Mucosa of gallbladder (tissue), 1 donor: ENCODE results near the gene TRPC4AP. TPM values are rescaled to one million over a fixed set of nuclear protein-coding genes. Genes with fewer than 3 reads are reported as not detected.

Source experiments
- DNase-seq: peaks from one replicate; pipeline ENCODE4 v3.0.0-alpha.2; 2020; ENCODE audit warnings: low spot score
- total RNA-seq: library from RNA; stranded (reverse); gene quantifications from one replicate; pipeline ENCODE4 v1.2.1, GENCODE V29; 2021
- donor health status: DM: no; HTN: no; CAD: no.

TRPC4AP gene
- total RNA-seq, 1 donor from 2014 or later: 60.5 TPM

GRCh38 chr20:34987288-34988190, 105.1 kb downstream of the TRPC4AP start:
- no peak for DNase-seq

DNA sequence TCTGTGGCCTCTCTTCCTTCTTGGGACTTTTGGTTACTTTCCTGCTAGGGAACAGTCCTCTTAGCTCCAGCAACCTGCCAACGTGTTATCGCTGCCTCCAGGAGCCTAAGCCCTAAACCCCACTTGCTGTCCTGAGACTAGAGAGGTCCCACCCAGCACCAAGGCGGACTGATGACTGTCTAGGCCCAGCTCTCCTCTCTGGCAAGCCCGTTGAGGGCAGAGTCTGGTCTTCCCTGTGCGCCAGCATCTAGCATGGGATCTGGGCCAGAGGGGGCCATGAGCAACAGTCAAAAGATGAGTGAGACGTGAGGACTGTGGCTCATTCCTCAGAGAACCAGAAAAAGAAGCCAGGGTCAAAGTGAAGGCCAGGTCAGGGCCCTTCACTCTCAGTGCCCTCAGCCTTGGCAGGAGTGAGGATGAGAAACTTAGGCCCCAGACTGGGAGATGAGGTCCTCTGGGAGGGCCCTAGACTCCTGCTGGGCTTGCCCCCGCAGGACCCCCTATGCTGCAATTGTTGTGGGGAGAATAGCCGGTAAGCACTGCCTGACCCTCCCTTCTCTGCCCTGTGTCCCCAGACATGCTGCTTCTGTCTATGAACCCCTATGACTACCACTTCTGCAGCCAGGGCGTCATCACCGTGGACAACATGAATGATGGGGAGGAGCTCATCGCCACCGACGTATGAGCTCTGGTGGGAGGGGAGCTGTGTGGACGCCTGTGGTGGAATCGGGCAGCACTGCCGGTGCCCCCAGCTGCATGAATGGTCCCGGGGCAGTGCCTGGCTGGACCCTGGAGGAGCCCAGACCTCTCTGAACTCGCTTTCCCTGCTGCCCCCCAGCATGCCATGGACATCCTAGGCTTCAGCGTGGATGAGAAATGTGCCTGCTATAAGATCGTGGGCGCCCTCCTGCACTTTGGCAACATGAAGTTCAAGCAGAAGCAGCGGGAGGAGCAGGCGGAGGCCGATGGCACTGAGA, 106.0 kb downstream of the TRPC4AP start:
- DNase-seq: no peak

GRCh38 chr20:34985461-34986310, 106.9 kb downstream of the TRPC4AP start:
- DNase-seq: no peak

DNA sequence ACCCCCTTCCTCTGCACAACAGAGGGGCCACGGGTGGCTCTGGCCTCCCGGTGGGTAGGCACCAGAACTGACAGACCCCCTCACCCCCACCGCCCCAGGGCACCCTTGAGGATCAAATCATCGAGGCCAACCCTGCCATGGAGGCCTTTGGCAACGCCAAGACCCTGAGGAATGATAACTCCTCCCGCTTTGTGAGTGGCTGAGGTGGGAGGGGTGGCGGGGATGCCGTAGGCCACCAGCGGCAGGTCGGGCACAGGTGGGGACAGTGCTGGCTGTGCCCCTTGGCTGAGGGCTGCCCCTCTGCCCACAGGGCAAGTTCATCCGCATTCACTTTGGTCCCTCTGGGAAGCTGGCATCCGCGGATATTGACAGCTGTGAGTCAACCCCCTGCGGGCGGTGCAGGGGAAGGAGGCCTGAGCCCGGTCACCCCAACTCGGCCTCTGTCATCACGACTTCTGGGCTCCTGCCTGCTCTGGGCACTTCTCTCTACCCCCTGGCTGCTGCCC, 107.8 kb downstream of the TRPC4AP start:
- no peak for DNase-seq

DNA sequence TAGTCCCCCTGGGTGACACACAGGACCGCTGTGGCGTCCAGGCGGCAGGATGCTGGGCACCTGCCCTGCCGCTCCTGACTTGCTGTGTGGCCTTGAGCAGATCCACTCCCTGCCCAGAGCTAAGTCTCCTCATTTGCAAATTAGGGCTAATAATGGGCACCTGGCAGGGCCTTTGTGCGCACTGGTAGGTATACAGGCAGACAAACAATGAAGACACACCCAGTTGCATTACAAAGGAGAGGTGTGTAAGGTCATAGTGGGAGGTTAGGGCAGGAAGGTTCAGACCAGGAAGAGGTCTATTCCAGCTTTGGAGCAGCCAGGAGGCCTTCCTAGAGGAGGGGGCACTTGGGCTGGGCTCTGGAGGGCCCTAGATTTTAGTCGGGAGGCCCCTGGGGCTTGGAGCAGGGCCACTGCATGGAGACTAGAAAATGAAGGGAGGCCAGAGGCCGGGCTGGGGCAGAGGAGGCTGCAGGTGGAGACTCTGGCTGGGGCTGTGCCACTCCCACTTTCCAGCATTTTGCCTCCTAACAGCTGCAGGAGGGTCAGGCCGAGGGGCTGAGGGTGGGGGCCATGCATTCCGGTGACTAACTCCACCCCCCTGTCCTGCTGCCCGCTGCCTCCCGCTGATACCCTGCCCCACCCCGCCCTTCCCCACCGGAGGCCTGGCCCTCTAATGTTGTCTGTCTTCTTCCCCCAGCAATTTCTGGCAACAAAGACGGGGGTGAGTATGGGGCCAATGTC, 108.4 kb downstream of the TRPC4AP start:
- DNase-seq: no peak

DNA sequence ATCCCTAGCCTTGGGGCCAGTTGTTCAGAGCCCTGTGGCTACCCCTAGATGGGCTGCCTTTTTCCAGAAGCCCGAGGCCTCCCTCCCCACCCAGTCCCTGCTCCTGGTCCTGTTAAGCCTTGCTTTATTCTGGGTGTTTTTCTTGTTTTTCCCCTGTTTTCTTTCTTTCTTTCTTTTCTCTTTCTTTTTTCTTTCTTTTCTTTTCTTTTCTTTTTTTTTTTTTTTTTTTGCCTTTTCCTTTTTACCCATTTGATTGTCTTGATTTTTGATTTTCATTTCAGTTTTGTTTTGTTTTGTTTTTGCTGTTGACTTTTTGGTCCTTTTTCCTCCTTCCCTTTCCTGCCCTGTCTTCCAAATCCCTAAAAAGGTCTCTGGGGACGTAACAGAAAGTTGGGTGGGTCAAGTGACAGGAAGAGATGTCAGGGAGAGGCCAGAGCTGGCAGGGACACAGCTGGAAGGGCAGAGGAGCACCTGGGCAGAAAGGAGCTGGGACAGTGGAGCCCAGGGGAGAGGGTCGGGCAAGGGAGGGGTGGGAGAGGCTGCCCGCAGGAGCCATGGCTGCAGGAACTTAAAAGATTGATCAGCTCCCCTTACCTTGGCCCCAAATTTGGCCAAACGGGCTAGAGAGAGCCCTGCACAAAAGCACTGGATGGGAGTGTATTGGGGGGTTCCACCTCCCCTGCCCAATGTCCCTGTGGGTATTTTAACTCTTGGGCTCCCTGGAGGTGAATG, 109.4 kb downstream of the TRPC4AP start:
- no peak for DNase-seq

GRCh38 chr20:34982270-34983088, 110.1 kb downstream of the TRPC4AP start:
- DNase-seq: no peak

DNA sequence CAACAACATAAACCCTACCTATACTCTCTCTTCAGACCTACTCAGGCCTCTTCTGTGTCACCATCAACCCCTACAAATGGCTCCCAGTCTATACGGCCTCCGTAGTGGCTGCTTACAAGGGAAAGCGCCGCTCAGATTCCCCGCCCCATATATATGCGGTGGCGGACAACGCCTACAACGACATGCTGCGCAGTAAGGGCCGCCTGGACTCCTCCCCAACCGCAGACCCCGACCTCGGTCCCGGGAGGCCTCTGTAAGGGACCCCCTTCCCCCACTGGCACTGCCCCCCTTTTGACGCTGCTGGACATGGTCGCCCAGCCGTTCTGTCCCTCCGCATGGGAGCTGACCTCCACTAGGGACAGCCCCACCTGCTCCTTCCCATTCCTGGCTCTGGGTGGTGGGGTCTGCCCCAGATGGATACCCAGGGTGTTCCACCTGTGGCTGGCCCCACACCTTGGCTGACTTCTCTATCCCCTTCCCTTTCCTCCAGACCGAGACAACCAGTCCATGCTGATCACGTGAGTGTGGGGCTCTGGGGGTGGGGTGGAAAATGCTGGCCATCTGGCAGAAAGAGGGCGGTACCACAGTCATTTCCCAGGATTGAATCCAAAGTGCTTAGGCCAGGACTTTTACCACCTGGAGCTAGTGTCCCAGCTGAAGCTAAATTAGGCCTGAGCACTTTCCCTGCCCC, 111.9 kb downstream of the TRPC4AP start:
- DNase-seq: no peak

- DNase-seq: no peak
Observed at GRCh38 chr20:34979366-34980153, 113.0 kb downstream of the TRPC4AP start.

GRCh38 chr20:34978092-34978744, 114.4 kb downstream of the TRPC4AP start:
- no peak for DNase-seq

- no peak for DNase-seq
Observed at GRCh38 chr20:34977365-34978091, 115.1 kb downstream of the TRPC4AP start.

DNA sequence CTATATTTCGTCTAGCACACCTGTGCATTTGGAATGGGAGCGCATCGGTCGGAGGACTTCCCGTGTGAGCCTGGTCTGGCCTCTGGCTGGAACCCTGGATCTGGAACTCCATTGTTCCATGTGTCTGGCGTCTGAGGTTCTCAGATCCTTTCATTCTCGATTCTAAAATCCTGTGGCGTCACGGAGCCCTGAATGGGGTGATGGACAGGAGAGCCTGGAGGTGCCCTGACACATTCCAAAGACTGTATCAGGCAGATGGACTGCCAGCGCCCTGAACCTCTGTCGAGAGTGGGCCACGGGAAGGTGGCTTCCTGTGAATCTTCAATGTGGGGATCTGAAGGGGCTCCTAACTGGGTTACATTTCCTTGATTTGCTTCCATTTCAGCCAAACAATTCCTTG, 116.3 kb downstream of the TRPC4AP start:
- no peak for DNase-seq

GRCh38 chr20:34974246-34974645, 118.4 kb downstream of the TRPC4AP start:
- DNase-seq: no peak

GRCh38 chr20:34971561-34972235, 120.9 kb downstream of the TRPC4AP start:
- DNase-seq: no peak

GRCh38 chr20:34970846-34971560, 121.6 kb downstream of the TRPC4AP start:
- DNase-seq: no peak
